Activated T-cell treated with anti-CD3 and anti-CD28 coated beads, Interleukin-2, amount 50 U/mL, for 4 hours (primary cell): ENCODE results near the gene SCYL2. TPM values are rescaled to one million over a fixed set of nuclear protein-coding genes. Genes with fewer than 3 reads are reported as not detected.
"Not testable (repeated sequence)": the region's sequence is repeated elsewhere in the genome, so short reads cannot be mapped to it uniquely, and the experiment has no call there.

Experiments
- ATAC-seq, 2 donors: fragments of 200-7000 bp; cut with Tn5 transposase; one replicate each; pipeline ENCODE4 v1.10.0; 2021
- DNase-seq: peaks from one replicate; pipeline ENCODE4 v3.0.0-alpha.2; 2020
- H3K27me3 Mint-ChIP-seq: one replicate; pipeline ENCODE4 v1.8.0; 2021; ENCODE audit warnings: low read depth, mixed read lengths
- H3K36me3 Mint-ChIP-seq: one replicate; pipeline ENCODE4 v1.8.0; 2022; ENCODE audit warnings: mixed read lengths; ENCODE audit not compliant: insufficient read depth
- H3K4me1 Mint-ChIP-seq: one replicate; pipeline ENCODE4 v1.8.0; 2021; ENCODE audit warnings: low read depth, mixed read lengths
- H3K4me3 Mint-ChIP-seq: one replicate; pipeline ENCODE4 v1.8.0; 2021; ENCODE audit warnings: mild to moderate bottlenecking, moderate library complexity, mixed read lengths
- H3K9me3 Mint-ChIP-seq: one replicate; pipeline ENCODE4 v1.8.0; 2021; ENCODE audit warnings: mixed read lengths
- total RNA-seq, 3 donors: library from RNA; stranded (reverse); gene quantifications; one replicate each; pipeline ENCODE4 v1.2.1, GENCODE V29; 2021

SCYL2 gene
- total RNA-seq, 3 donors from 2014 or later: 32.2 to 37.5 (median 34.4) TPM

- Mint-ChIP-seq H3K4me1 (no peaks in the 10 kb centered on the region), H3K27me3 (no peaks in the 10 kb centered on the region), H3K36me3 (peaks cover 35% of the 10 kb centered on the region), H3K9me3 (no peaks in the 10 kb centered on the region), H3K4me3 (no peak overlapping the region)
- DNase-seq: no peak
- no peak for ATAC-seq
Measured at GRCh38 chr12:100329800-100330199, 62.8 kb downstream of the SCYL2 start.

DNA sequence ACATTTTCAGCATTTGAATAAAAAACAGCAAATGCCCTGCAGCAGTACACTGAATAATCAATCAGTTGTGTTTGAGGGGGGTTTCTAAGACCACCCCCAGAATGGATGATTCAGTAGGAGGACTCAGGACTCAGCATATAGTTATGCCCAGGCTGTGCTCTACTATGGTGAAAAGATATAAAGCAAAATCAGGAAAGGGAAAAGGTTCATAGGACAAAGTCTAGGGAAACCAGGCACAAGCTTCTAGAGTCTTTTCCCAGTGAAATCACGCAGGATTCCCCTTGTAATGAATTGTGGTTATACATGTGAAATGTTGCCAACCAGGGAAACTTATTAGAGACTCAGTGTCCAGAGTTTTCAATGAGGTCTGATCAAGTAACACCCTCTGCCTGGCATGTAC, 64.9 kb downstream of the SCYL2 start:
- DNase-seq: no peak
- no peak for ATAC-seq
- H3K9me3 Mint-ChIP-seq: no peaks in the 10 kb centered on the region
- no peaks in the 10 kb centered on the region for H3K4me1 Mint-ChIP-seq
- H3K27me3 Mint-ChIP-seq: no peaks in the 10 kb centered on the region
- peaks cover 50% of the 10 kb centered on the region for H3K36me3 Mint-ChIP-seq
- H3K4me3 Mint-ChIP-seq: no peak overlapping the region

DNA sequence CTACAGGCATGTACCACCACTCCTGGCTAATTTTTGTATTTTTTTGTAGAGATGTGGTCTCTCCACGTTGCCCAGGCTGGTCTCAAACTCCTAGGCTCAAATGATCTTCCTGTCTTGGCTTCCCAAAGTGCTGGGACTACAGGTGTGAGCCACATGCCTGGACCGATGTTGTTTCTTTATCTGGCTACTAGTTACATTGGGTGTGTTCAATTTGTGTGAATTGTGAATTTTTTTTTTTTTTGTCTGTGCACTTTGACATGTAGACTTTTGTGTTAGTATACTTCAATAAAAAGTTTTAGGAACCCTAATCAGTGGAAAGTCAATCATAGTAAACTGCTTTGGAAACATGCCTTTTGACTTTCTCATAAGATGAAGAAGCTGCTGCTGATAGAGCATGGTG, 65.9 kb downstream of the SCYL2 start:
- DNase-seq (no peak), ATAC-seq (no peak)
- Mint-ChIP-seq H3K27me3 (no peaks in the 10 kb centered on the region), H3K36me3 (peaks cover 50% of the 10 kb centered on the region), H3K4me3 (no peak overlapping the region), H3K9me3 (no peaks in the 10 kb centered on the region), H3K4me1 (no peaks in the 10 kb centered on the region)

GRCh38 chr12:100337299-100337698, 70.3 kb downstream of the SCYL2 start:
- no peak for DNase-seq
- Mint-ChIP-seq H3K36me3 (peaks cover 38% of the 10 kb centered on the region), H3K9me3 (peaks cover under 1% of the 10 kb centered on the region), H3K4me3 (no peak overlapping the region), H3K4me1 (no peaks in the 10 kb centered on the region), H3K27me3 (no peaks in the 10 kb centered on the region)
- no peak for ATAC-seq

- no peak overlapping the region for H3K4me3 Mint-ChIP-seq
- no peaks in the 10 kb centered on the region for H3K27me3 Mint-ChIP-seq
- ATAC-seq (no peak), DNase-seq (no peak)
- H3K36me3 Mint-ChIP-seq: peaks cover 41% of the 10 kb centered on the region
- H3K9me3 Mint-ChIP-seq: peaks cover 4% of the 10 kb centered on the region
- no peaks in the 10 kb centered on the region for H3K4me1 Mint-ChIP-seq
Measured at GRCh38 chr12:100337727-100338126, 70.8 kb downstream of the SCYL2 start.

DNA sequence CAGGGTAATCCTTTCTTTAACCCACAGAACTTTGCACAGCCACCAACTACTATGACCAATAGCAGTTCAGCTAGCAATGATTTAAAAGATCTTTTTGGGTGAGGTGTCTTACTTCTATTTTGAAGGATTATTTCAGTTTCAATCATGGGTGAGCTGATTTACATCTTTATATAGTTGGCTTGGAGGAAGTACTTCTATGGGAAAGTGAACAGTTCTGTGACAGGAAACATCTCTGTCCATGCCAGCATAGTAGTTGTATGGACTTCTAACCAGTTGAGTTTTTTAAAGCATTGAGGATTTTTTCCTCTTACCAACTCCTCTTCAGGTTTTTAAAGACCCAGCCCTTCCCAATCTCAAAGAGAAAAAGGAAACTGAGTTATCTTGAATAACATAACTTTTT, 72.1 kb downstream of the SCYL2 start:
- H3K4me3 Mint-ChIP-seq: no peak overlapping the region
- no peaks in the 10 kb centered on the region for H3K27me3 Mint-ChIP-seq
- peaks cover 32% of the 10 kb centered on the region for H3K36me3 Mint-ChIP-seq
- no peak for DNase-seq
- ATAC-seq: no peak
- no peaks in the 10 kb centered on the region for H3K4me1 Mint-ChIP-seq
- peaks cover 4% of the 10 kb centered on the region for H3K9me3 Mint-ChIP-seq

- DNase-seq, H3K4me1 Mint-ChIP-seq, H3K4me3 Mint-ChIP-seq, H3K27me3 Mint-ChIP-seq, H3K9me3 Mint-ChIP-seq, ATAC-seq: not testable (repeated sequence)
- H3K36me3 Mint-ChIP-seq: peaks cover 14% of the 10 kb centered on the region
Measured at GRCh38 chr12:100342897-100343296, 75.9 kb downstream of the SCYL2 start.

DNA sequence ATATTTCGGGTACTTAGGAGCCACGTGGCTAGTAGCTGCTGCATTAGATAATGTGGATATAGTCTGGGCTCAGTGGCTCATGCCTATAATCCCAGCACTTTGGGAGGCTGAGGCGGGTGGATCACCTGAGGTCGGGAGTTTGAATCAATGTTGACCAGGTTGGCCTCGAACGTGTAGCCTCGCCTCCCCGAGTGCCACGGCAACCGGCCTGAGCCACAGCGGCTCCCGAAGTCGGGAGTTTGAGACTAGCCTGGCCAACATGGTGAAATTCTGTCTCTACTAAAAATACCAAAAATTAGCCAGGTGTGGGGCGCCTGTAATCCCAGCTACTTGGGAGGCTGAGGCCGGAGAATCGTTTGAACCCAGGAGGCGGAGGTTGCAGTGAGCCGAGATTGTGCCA, 77.4 kb downstream of the SCYL2 start:
- H3K36me3 Mint-ChIP-seq, H3K9me3 Mint-ChIP-seq, H3K27me3 Mint-ChIP-seq, H3K4me3 Mint-ChIP-seq, H3K4me1 Mint-ChIP-seq, DNase-seq, ATAC-seq: not testable (repeated sequence)

DNA sequence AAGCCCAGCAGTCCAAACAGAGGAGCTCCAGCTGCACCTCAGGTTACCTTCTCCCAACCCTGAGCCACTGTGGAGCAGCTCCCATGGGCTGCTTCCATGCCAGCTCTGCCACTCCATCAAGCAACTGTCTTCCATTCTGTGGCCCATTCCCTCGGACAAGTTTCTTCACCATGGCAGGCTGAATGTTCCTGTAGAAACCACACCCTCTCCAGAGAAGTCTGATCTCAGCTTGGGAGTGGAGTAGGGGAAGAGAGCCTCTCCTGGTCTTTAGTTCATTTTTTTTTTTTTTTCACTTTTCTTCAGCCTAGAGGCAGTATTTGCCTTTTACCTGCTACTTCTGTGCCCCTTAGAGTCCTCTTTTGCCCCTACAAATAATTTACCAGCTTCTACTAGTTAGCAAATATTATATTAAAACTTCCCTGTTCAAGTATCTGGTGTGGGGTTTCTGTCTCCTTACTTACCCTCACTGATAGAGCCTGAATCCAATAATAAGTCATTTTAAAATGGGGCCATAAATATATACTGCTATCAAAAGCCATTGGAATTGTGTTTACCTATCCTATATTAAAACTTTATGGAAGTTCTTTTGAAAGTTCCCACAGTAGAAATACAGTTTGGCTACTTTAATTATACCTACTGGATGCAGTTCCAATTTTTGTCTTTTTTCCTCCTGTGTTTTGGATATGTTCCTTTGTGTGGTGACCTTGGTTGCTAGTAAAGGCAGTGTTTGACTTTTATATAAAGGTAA, 78.2 kb downstream of the SCYL2 start:
- H3K36me3 Mint-ChIP-seq: peaks cover 7% of the 10 kb centered on the region
- no peak overlapping the region for H3K4me3 Mint-ChIP-seq
- peaks cover 4% of the 10 kb centered on the region for H3K9me3 Mint-ChIP-seq
- no peaks in the 10 kb centered on the region for H3K27me3 Mint-ChIP-seq
- H3K4me1 Mint-ChIP-seq: no peaks in the 10 kb centered on the region
- no peak for DNase-seq
- no peak for ATAC-seq

- Mint-ChIP-seq H3K4me1 (no peaks in the 10 kb centered on the region), H3K4me3 (no peak overlapping the region), H3K9me3 (peaks cover 4% of the 10 kb centered on the region), H3K36me3 (peaks cover 4% of the 10 kb centered on the region), H3K27me3 (no peaks in the 10 kb centered on the region)
- ATAC-seq: no peak
- no peak for DNase-seq
Measured at GRCh38 chr12:100346660-100347059, 79.7 kb downstream of the SCYL2 start.

GRCh38 chr12:100348657-100349454, 81.9 kb downstream of the SCYL2 start:
- H3K36me3 Mint-ChIP-seq: no peaks in the 10 kb centered on the region
- H3K4me3 Mint-ChIP-seq: no peak overlapping the region
- no peaks in the 10 kb centered on the region for H3K4me1 Mint-ChIP-seq
- H3K9me3 Mint-ChIP-seq: no peaks in the 10 kb centered on the region
- peaks cover 4% of the 10 kb centered on the region for H3K27me3 Mint-ChIP-seq
- no peak for ATAC-seq
- DNase-seq: no peak

DNA sequence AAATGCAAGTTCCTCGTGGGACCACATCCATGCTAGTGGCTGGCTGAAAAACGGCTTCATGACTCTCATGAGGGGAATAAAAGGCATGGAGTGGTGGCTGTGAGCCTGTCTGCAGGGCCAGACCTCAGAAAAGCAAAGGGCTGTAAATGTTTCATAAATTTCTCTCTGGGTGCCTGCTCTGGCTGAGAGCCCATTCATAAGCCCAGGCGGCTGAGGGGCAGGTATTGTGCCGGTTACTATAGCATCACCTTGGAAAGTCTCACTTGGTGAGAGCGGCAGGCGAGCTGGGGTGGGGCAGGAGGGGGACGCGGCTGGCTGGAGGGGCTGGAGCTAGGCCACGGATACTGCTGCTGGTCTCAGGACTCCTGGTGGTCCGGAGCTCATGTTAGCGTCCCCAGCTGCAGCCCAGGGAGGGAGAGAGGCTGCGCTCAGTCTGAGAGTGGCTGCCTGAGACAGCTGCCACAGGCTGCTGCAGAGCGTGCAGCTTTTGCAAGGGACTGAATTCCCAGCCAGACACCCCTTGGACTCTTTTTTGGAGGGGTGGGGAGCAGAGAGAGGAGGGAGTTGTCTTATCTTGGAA, 89.8 kb downstream of the SCYL2 start, which contains the start of gene SLC17A8:
SLC17A8 (plus strand) TSS at position 431 of the 580 bp plus-strand sequence. CDS start 318 bp downstream, outside the sequence.
- no peak for DNase-seq
- Mint-ChIP-seq H3K36me3 (no peaks in the 10 kb centered on the region), H3K4me3 (no peak within 1 kb of the TSS), H3K4me1 (no peaks in the 10 kb centered on the region), H3K27me3 (peaks cover 30% of the 10 kb centered on the region), H3K9me3 (no peaks in the 10 kb centered on the region)
- no peak for ATAC-seq

DNA sequence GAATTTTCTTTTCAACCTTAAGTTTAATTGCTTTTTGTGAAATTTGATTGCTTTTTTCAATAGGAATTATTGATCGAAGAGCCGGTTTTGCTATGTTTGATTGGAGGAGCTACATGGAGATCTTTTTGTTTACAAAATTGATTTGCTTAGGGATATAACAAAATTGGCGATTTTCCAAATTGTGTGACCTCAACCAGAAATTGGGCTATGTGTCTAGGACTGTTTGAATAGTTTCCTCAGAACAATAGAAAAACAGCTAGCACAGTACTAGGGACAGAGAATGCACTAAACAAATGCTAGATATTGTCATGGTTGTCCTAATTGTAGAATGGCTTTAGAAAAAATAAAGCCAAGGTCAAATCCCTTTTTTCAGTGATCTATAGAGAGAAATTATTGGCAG, 92.3 kb downstream of the SCYL2 start:
- ATAC-seq (no peak), DNase-seq (no peak)
- Mint-ChIP-seq H3K4me1 (no peaks in the 10 kb centered on the region), H3K36me3 (no peaks in the 10 kb centered on the region), H3K4me3 (no peak overlapping the region), H3K27me3 (peaks cover 26% of the 10 kb centered on the region), H3K9me3 (no peaks in the 10 kb centered on the region)

DNA sequence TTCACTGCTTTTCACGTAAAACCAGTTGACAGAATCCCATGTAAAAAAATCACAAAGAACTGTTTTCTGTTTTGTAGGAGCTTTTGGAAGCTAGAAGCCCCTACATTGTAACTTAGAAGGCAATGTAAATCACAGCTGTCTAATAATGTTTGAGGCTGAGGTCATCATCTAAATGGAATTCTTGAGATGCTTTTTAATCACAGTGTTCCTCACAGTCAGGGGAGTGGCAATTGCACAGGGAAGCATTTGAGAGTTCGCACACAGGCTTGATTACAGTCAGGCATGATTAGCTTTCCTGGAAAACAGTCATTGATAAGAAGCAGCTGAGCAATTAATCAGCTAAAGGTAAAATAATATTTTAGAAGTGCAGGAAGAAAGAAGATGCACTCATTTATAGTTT, 92.8 kb downstream of the SCYL2 start:
- H3K9me3 Mint-ChIP-seq: no peaks in the 10 kb centered on the region
- no peak overlapping the region for H3K4me3 Mint-ChIP-seq
- H3K36me3 Mint-ChIP-seq: no peaks in the 10 kb centered on the region
- no peak for DNase-seq
- ATAC-seq: no peak
- H3K4me1 Mint-ChIP-seq: no peaks in the 10 kb centered on the region
- H3K27me3 Mint-ChIP-seq: peaks cover 26% of the 10 kb centered on the region
